Progenitor cell of endocrine pancreas (in vitro differentiated cells): ENCODE data around the gene HECW1. TPM values are rescaled to one million over a fixed set of nuclear protein-coding genes. Genes with fewer than 3 reads are reported as not detected.

Experiments used
- DNase-seq: peaks from one replicate; pipeline ENCODE4 v3.0.0; 2021; ENCODE audit warnings: low spot score; ENCODE audit not compliant: unreplicated experiment
- H3K27ac Mint-ChIP-seq: 2 replicates; pipeline ENCODE4 v1.8.0; 2021; ENCODE audit warnings: mild to moderate bottlenecking, moderate library complexity, mixed read lengths
- H3K27me3 Mint-ChIP-seq: 2 replicates; pipeline ENCODE4 v1.8.0; 2021; ENCODE audit warnings: mixed read lengths
- H3K36me3 Mint-ChIP-seq: 2 replicates; pipeline ENCODE4 v1.8.0; 2022; ENCODE audit warnings: mixed read lengths; ENCODE audit not compliant: insufficient read depth
- H3K4me1 Mint-ChIP-seq: 2 replicates; pipeline ENCODE4 v1.8.0; 2021; ENCODE audit warnings: low read depth, mixed read lengths
- H3K4me3 Mint-ChIP-seq: 2 replicates; pipeline ENCODE4 v1.8.0; 2021; ENCODE audit warnings: low read depth, mild to moderate bottlenecking, moderate library complexity, mixed read lengths
- H3K9me3 Mint-ChIP-seq: 2 replicates; pipeline ENCODE4 v1.8.0; 2021; ENCODE audit warnings: low read depth, mixed read lengths
- CTCF ChIP-seq: fragments of 200-600 bp; sonication (generic); IDR thresholded peaks from one replicate; pipeline ENCODE4 v1.5.0; 2021; ENCODE audit warnings: antibody characterized with exemption, mild to moderate bottlenecking; ENCODE audit not compliant: unreplicated experiment
- total RNA-seq: library from RNA; stranded (reverse); gene quantifications from 2 replicates; pipeline ENCODE4 v1.2.1, GENCODE V29; 2021

Gene HECW1
- total RNA-seq, 1 donor from 2014 or later, result 0.50 TPM

GRCh38 chr7:43247757-43248156 lies 135.3 kb downstream of the HECW1 start:
- TF ChIP-seq CTCF, result no peak
- peaks cover 34% of the 10 kb centered on the region for H3K27me3 Mint-ChIP-seq
- H3K4me3 Mint-ChIP-seq, result no peak overlapping the region
- H3K4me1 Mint-ChIP-seq, result no peaks in the 10 kb centered on the region
- H3K27ac Mint-ChIP-seq, result no peak overlapping the region
- no peak for DNase-seq
- H3K36me3 Mint-ChIP-seq, result no peaks in the 10 kb centered on the region
- H3K9me3 Mint-ChIP-seq, result no peaks in the 10 kb centered on the region

- H3K27me3 Mint-ChIP-seq, result peaks cover 30% of the 10 kb centered on the region
- no peaks in the 10 kb centered on the region for H3K4me1 Mint-ChIP-seq
- H3K9me3 Mint-ChIP-seq, result no peaks in the 10 kb centered on the region
- TF ChIP-seq CTCF, result no peak
- H3K36me3 Mint-ChIP-seq, result no peaks in the 10 kb centered on the region
- H3K27ac Mint-ChIP-seq, result no peak overlapping the region
- H3K4me3 Mint-ChIP-seq, result no peak overlapping the region
- no peak for DNase-seq
Observed at GRCh38 chr7:43248553-43248952, 136.1 kb downstream of the HECW1 start.

- no peak for DNase-seq
- Mint-ChIP-seq H3K27ac (no peak overlapping the region), H3K4me3 (no peak overlapping the region), H3K4me1 (peaks cover 6% of the 10 kb centered on the region), H3K36me3 (no peaks in the 10 kb centered on the region), H3K9me3 (no peaks in the 10 kb centered on the region), H3K27me3 (peaks cover 30% of the 10 kb centered on the region)
- no peak for TF ChIP-seq CTCF
Observed at GRCh38 chr7:43248961-43249822, 136.7 kb downstream of the HECW1 start.

GRCh38 chr7:43249823-43250145 lies 137.3 kb downstream of the HECW1 start:
- H3K4me3 Mint-ChIP-seq, result no peak overlapping the region

More at GRCh38 chr7:43249823-43250145, 137.3 kb downstream of the HECW1 start:
- H3K27me3 Mint-ChIP-seq, result peaks cover 30% of the 10 kb centered on the region
- H3K4me1 Mint-ChIP-seq, result peaks cover 12% of the 10 kb centered on the region
- no peak for TF ChIP-seq CTCF
- no peak overlapping the region for H3K27ac Mint-ChIP-seq
- no peak for DNase-seq
- no peaks in the 10 kb centered on the region for H3K9me3 Mint-ChIP-seq
- no peaks in the 10 kb centered on the region for H3K36me3 Mint-ChIP-seq
